GM06990 (cell line): ENCODE results near the gene CHST12.

Source experiments
- DNase-seq: peaks from one replicate; pipeline ENCODE4 v3.0.0-alpha.2; 2011; ENCODE audit not compliant: insufficient read length; ENCODE audit errors: extremely low read depth
- H3K27me3 ChIP-seq: replicated peaks from 2 replicates; pipeline ENCODE4 v1.6.0; 2011; ENCODE audit warnings: low read length; ENCODE audit not compliant: control insufficient read depth, insufficient read depth
- H3K36me3 ChIP-seq: 2 replicates; pipeline ENCODE4 v1.5.1; 2011; ENCODE audit warnings: low read length; ENCODE audit not compliant: control insufficient read depth, insufficient read depth
- H3K4me3 ChIP-seq: replicated peaks from 2 replicates; pipeline ENCODE4 v1.5.1; 2011; ENCODE audit warnings: low read depth, mild to moderate bottlenecking, control low read depth, low read length
- TF ChIP-seq, protein P1 (sequence below): IDR thresholded peaks from 2 replicates; pipeline ENCODE4 v1.5.1; 2011; ENCODE audit warnings: low read length, control low read depth, mild to moderate bottlenecking, inconsistent platforms; ENCODE audit not compliant: insufficient read depth, poor library complexity, severe bottlenecking

The CHST12 gene

DNA sequence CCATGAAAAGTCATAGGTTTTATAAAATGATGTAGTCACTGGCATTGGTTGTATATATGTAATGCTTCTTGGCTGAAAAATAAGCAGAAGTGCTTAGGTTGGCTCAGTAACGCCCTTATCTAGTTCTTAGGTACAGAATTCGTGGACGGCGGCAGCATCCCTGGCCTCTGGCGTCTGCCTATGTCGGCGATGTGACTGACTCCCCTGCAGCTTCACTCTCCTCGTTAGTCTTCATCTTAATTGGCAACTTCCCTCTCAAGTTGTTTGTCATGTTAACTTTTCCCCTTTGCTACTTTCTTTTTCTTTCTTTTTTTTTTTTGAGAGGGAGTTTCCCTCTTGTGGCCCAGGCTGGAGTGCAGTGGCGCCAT is 18.5 kb downstream of the CHST12 start:
- Histone ChIP-seq H3K36me3 (no peaks in the 10 kb centered on the region; the same call in none of the 2 replicates), H3K4me3 (no peak overlapping the region), H3K27me3 (no peaks in the 10 kb centered on the region)
- DNase-seq = no peak
- TF ChIP-seq, protein P1, sequence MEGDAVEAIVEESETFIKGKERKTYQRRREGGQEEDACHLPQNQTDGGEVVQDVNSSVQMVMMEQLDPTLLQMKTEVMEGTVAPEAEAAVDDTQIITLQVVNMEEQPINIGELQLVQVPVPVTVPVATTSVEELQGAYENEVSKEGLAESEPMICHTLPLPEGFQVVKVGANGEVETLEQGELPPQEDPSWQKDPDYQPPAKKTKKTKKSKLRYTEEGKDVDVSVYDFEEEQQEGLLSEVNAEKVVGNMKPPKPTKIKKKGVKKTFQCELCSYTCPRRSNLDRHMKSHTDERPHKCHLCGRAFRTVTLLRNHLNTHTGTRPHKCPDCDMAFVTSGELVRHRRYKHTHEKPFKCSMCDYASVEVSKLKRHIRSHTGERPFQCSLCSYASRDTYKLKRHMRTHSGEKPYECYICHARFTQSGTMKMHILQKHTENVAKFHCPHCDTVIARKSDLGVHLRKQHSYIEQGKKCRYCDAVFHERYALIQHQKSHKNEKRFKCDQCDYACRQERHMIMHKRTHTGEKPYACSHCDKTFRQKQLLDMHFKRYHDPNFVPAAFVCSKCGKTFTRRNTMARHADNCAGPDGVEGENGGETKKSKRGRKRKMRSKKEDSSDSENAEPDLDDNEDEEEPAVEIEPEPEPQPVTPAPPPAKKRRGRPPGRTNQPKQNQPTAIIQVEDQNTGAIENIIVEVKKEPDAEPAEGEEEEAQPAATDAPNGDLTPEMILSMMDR = no peak

DNA sequence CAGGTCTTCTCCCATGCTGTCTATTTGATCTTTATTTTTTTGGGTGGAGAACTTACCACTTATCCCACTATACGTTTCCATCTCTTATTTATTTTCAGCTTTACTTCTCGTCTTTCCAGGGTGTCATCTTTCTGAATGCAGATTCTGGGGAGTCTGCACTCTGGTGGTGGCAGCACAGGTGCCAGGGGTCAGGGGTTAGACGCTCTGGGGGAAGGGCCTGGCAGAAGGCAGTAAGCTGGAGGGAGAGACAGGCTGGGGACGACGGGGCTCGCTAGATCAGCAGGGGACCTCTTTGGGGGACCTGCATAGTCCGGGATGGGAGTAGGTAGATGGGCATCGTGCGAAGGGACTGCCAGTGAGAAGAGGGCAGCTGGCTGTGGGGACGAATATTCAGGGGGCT is 22.3 kb downstream of the CHST12 start:
- no peak overlapping the region for H3K4me3 ChIP-seq
- no peaks in the 10 kb centered on the region; the same call in 1 of the 2 replicates for H3K36me3 ChIP-seq
- TF ChIP-seq, protein P1 = no peak
- DNase-seq = no peak
- H3K27me3 ChIP-seq = no peaks in the 10 kb centered on the region

DNA sequence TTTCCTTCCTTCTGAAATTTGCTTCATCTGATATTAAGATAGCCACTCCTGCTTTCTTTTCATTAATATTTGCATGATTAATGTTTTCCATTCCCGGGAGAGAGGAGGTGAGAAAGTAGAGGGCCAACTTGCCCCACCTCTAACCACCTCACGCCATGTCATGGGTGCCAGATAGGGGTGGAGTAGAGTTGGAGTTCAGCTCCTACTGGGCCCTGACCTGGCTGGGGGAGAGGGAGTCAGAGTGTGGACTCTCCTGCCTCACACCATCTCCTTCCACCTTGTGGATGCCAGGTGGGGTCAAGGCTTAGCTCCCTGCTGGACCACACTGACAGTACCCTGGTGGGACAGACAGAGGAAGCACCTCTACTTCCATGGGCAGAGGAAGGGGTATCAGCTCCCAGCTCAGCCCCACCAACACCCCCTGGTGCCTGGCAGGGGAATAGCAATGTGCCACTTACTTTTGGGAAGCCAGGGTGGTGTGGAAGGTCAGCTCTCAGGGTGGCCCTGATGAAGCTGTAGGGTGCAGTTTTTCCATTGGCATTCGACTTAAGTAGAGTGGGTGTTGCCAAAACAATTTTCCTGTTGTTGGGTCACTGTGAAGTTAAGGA is 28.0 kb downstream of the CHST12 start:
- no peak for DNase-seq
- Histone ChIP-seq H3K36me3 (peaks cover 20% of the 10 kb centered on the region), H3K27me3 (no peaks in the 10 kb centered on the region), H3K4me3 (no peak overlapping the region)
- TF ChIP-seq, protein P1 = peak; percentile 38

DNA sequence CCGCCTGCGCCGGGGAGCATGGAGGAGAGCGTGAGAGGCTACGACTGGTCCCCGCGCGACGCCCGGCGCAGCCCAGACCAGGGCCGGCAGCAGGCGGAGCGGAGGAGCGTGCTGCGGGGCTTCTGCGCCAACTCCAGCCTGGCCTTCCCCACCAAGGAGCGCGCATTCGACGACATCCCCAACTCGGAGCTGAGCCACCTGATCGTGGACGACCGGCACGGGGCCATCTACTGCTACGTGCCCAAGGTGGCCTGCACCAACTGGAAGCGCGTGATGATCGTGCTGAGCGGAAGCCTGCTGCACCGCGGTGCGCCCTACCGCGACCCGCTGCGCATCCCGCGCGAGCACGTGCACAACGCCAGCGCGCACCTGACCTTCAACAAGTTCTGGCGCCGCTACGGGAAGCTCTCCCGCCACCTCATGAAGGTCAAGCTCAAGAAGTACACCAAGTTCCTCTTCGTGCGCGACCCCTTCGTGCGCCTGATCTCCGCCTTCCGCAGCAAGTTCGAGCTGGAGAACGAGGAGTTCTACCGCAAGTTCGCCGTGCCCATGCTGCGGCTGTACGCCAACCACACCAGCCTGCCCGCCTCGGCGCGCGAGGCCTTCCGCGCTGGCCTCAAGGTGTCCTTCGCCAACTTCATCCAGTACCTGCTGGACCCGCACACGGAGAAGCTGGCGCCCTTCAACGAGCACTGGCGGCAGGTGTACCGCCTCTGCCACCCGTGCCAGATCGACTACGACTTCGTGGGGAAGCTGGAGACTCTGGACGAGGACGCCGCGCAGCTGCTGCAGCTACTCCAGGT is 29.7 kb downstream of the CHST12 start:
- no peak for DNase-seq
- Histone ChIP-seq H3K27me3 (no peaks in the 10 kb centered on the region), H3K4me3 (no peak overlapping the region), H3K36me3 (peaks cover 24% of the 10 kb centered on the region)
- TF ChIP-seq, protein P1 = no peak

DNA sequence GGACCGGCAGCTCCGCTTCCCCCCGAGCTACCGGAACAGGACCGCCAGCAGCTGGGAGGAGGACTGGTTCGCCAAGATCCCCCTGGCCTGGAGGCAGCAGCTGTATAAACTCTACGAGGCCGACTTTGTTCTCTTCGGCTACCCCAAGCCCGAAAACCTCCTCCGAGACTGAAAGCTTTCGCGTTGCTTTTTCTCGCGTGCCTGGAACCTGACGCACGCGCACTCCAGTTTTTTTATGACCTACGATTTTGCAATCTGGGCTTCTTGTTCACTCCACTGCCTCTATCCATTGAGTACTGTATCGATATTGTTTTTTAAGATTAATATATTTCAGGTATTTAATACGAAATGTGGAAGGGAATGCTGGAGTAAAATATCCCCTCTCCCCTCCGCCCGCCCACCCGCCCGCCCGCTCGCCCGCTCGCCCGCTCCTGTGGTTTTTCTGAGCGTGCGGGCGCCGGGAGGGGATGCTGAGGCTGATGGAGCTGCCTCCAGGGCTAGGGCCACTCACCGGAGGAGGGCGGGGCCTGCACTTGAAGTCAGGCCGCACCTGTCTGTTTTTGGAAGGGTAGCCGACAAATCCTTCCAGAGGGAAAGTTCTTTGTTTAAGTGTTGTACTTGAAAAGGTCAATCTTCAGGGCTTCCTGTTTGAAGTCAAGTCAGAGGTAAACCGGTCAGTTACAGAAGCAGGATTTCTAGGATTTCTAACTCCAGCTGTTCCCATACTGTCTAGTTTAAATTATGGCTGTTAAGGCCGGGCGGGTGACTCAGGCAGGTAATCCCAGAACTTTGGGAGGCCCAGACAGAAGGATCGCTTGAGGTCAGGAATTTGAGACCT is 30.5 kb downstream of the CHST12 start:
- DNase-seq = no peak
- H3K27me3 ChIP-seq = no peaks in the 10 kb centered on the region
- peaks cover 27% of the 10 kb centered on the region for H3K36me3 ChIP-seq
- no peak overlapping the region for H3K4me3 ChIP-seq
- TF ChIP-seq, protein P1 = no peak
